Left lung (tissue), 10 donors: ENCODE results near the gene TIPARP. TPM values are rescaled to one million over a fixed set of nuclear protein-coding genes. Genes with fewer than 3 reads are reported as not detected.
A peak's percentile ranks its signal among the peaks of the same experiment; 100 is the strongest.

Source experiments
- ATAC-seq: fragments of 200-7000 bp; cut with Tn5 transposase; one replicate; pipeline ENCODE4 v1.9.1; 2020; ENCODE audit warnings: moderate library complexity
- DNase-seq, 4 donors: peaks; one replicate each; pipeline ENCODE4 v3.0.0-alpha.2; 2013 to 2020
- H3K27ac ChIP-seq, 2 donors: fragments of 200-600 bp; sonication (generic) in 1 of 2; one replicate each; pipeline versions ENCODE4 v1.5.0 to v1.8.0; 2020 to 2021
- H3K27me3 ChIP-seq, 2 donors: fragments of 200-600 bp; sonication (generic) in 1 of 2; one replicate each; pipeline versions ENCODE4 v1.5.0 to v1.8.0; 2020 to 2021
- H3K36me3 ChIP-seq, 2 donors: fragments of 200-600 bp; sonication (generic) in 1 of 2; one replicate each; pipeline versions ENCODE4 v1.5.0 to v1.8.0; 2020 to 2021
- H3K4me1 ChIP-seq, 2 donors: fragments of 200-600 bp; one replicate each; pipeline ENCODE4 v1.8.0; 2021
- H3K4me3 ChIP-seq, 2 donors: fragments of 200-600 bp; sonication (generic) in 1 of 2; one replicate each; pipeline versions ENCODE4 v1.5.0 to v1.8.0; 2020 to 2021; ENCODE audit warnings: mild to moderate bottlenecking in 1 of 2
- H3K9me3 ChIP-seq, 2 donors: fragments of 200-600 bp; sonication (generic) in 1 of 2; one replicate each; pipeline versions ENCODE4 v1.5.0 to v1.8.0; 2020 to 2021
- intact Hi-C, 2 donors: fragments of 100-400 bp; cut with DNase I; formaldehyde crosslinking; loops; one replicate each; pipeline versions ENCODE4 v1.11.2 to v1.14.2; 2022
- polyA plus RNA-seq, 6 donors: library from polyadenylated mRNA; unstranded; fragments of 120-200 nt; gene quantifications; one replicate each; pipeline ENCODE4 v1.2.1, GENCODE V29; 2013; ENCODE audit not compliant: insufficient read length in 6 of 6
- total RNA-seq, 2 donors: library from RNA; stranded (reverse); fragmentation: NEBNext Ultra II Directional; extraction: Animal tissue kit (Norgen Biotek cat#: 25700); gene quantifications; one replicate each; pipeline ENCODE4 v1.2.1, GENCODE V29; 2021
- TF ChIP-seq, protein P1 (sequence below), 2 donors: fragments of 200-600 bp; sonication (generic) in 1 of 2; IDR thresholded peaks; one replicate each; pipeline versions ENCODE4 v1.5.0 to v1.8.0; 2021; ENCODE audit warnings: antibody characterized with exemption in 2 of 2
- donor health status: DM: no; HTN: yes; CAD: no.
- donor health status: DM: no; HTN: no; CAD: no.

Gene TIPARP
- total and polyA plus RNA-seq, 8 donors: 21.0 to 49.5 (median 28.1) TPM

DNA sequence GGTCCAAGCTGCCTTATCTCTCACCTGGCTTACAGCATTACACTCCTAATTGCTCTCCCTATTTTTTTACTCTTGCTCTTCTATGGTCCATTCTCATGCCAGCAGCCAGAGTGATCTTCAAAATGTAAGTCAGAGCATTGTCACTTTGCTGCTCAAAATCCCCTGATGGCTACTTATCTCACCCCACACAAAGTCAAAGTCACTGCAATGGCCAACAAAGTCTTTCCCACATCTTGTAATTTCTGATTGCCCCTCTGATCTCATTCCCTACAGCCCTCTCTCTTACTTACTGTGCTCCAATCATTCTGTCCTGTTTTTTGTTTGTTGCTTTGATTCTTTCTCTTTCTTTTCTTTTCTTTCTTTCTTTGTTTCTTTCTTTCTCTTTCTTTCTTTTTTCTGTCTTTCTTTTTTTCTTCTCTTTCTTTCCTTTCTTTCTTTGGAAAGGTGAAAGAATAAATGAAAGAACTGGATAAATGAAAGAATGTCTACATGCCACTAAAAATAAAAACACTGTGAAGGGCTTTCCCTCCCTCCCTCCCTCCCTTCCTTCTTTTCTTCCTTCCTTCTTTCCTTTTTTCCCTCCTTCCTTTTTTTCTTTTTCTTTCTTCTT, 34.9 kb upstream of the TIPARP start:
- Histone ChIP-seq H3K27ac (no peak overlapping the region), H3K36me3 (no peaks in the 10 kb centered on the region), H3K4me3 (no peak overlapping the region), H3K27me3 (no peaks in the 10 kb centered on the region), H3K4me1 (peaks cover 2 to 14% of the 10 kb centered on the region in 2 donors), H3K9me3 (no peaks in the 10 kb centered on the region)
- DNase-seq (no peak), ATAC-seq (no peak)
- intact Hi-C loops: no loop called here
- TF ChIP-seq, protein P1, sequence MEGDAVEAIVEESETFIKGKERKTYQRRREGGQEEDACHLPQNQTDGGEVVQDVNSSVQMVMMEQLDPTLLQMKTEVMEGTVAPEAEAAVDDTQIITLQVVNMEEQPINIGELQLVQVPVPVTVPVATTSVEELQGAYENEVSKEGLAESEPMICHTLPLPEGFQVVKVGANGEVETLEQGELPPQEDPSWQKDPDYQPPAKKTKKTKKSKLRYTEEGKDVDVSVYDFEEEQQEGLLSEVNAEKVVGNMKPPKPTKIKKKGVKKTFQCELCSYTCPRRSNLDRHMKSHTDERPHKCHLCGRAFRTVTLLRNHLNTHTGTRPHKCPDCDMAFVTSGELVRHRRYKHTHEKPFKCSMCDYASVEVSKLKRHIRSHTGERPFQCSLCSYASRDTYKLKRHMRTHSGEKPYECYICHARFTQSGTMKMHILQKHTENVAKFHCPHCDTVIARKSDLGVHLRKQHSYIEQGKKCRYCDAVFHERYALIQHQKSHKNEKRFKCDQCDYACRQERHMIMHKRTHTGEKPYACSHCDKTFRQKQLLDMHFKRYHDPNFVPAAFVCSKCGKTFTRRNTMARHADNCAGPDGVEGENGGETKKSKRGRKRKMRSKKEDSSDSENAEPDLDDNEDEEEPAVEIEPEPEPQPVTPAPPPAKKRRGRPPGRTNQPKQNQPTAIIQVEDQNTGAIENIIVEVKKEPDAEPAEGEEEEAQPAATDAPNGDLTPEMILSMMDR (IDR thresholded peaks at IDR 0.05): no peak

DNA sequence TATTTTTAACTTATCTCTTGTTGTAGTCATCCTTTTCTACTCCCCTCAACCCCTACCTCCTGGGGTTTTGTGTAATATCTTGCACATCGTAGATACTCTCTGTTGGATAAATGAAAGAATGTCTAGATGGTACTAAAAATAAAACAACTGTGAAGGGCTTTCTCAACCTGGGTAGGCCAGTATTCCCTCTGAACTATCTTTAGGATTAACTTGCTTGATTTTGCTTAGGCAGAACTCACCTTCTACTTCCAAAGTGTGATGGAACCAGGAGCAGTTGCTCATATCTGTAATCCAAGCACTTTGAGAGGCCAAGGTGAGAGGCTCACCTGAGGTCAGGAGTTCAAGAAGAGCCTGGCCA, 32.8 kb upstream of the TIPARP start:
- Histone ChIP-seq H3K4me1 (peaks cover 2 to 14% of the 10 kb centered on the region in 2 donors), H3K4me3 (no peak overlapping the region), H3K36me3 (no peaks in the 10 kb centered on the region), H3K9me3 (no peaks in the 10 kb centered on the region), H3K27me3 (no peaks in the 10 kb centered on the region), H3K27ac (no peak overlapping the region)
- DNase-seq (no peak), ATAC-seq (no peak)
- TF ChIP-seq, protein P1 (IDR thresholded peaks at IDR 0.05): no peak
- intact Hi-C loops: no loop called here

DNA sequence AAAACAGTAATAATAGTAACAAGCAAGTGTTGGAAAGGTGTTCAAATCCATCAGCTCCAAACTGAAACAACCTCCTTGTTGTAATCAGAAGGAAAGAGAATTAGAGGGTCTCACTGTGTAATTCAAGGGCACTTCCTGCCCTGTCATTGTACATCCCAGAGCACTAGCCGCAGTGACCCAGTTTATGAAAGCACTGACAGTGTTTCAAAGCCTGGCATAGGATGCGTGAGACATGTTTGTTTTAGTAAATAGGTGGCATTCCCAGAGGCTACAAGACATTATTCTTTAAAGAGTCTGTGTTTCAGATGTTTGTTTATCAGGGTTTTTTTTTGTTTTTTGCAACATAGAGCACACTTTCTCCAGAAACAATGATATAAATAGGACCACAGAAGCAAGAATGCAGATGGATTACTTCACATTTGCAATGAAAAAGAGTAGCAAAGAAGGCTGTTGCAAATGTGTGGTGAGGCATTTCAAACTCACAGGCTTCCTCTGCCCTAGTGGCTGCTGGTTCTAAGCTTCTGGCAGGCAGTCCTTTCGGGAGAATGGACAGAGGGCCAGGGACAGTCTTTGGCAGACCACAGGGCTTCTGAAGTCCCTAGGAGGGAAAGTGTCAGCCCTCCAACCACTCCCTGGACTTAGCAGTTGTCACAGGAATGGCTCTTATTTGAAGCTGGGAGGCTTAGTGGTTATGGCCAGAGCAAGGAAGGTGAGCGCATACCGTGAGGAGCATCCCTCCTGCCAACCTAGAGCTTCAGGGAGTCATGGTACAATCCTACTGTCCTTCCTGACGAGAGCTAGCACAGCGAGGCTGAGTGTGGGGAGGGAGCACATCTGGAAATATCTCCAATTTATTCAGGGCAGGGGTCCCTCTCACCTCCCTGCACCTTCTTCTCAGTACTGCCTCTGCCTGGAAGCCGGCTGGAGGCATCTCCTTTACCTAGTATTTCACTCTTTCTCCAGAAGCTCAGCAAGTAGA, 31.4 kb upstream of the TIPARP start:
- Histone ChIP-seq H3K4me3 (no peak overlapping the region), H3K36me3 (no peaks in the 10 kb centered on the region), H3K27me3 (no peaks in the 10 kb centered on the region), H3K27ac (no peak overlapping the region), H3K4me1 (peaks cover 0 to 14% of the 10 kb centered on the region in 2 donors), H3K9me3 (no peaks in the 10 kb centered on the region)
- TF ChIP-seq, protein P1 (IDR thresholded peaks at IDR 0.05): no peak
- intact Hi-C loops: no loop called here
- DNase-seq: no peak
- peak; percentile 12 for ATAC-seq

DNA sequence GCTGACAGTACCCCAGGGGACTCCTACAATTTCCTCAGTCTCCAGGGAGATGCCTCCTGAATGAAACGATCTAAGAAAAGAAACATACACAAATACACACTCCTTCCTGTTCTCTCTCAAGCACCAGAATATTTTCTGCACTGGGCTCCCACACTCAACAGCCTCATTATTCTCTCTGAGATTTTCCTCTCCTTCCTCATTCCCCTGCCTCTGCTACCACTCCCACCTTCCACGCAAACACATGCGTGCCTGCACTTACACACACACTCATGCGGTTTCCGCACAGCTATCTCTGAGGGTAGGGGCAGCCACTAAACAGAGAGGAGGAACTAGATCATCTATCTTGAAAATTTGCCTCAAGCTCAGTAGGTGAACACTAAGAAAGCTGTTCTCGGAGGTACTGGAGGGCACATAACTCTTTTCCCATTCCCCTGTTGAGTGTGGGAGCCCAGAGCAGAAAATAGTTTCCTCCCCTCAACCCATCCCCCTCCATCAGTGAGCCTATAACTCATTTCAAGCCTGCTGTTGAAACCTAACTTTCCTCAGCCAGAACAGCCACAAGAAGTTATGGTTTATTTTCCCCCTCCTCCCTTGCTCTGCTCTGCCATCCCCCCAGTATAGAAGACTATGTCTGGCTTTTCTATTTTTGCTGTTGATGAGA, 30.5 kb upstream of the TIPARP start:
- peak; percentile 87 for ATAC-seq
- intact Hi-C loops: no loop called here
- no peaks in the 10 kb centered on the region for H3K9me3 ChIP-seq
- no peak overlapping the region for H3K27ac ChIP-seq
- H3K36me3 ChIP-seq: no peaks in the 10 kb centered on the region
- no peaks in the 10 kb centered on the region for H3K27me3 ChIP-seq
- peaks cover 0 to 14% of the 10 kb centered on the region in 2 donors for H3K4me1 ChIP-seq
- TF ChIP-seq, protein P1 (IDR thresholded peaks at IDR 0.05): no peak
- no peak for DNase-seq
- H3K4me3 ChIP-seq: no peak overlapping the region

DNA sequence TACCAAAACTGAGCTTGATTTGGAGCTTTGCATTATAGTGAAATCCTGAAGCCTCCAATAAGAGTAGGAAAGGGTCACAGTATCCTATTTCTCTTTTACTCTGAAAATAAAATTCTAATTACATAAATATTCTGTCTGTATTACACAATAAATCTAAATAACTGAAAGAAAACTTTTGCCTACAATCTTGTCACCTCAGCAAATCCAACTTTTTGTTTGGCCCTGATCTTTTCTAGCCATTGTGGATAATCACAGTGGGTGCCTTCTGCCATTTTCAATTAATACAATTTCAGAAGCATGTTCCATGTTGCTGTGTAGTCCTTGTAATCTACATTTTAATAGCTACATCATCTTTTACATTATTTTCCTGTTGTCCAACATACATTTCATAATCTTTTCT, 29.4 kb upstream of the TIPARP start:
- Histone ChIP-seq H3K27me3 (no peaks in the 10 kb centered on the region), H3K4me1 (peaks cover 0 to 14% of the 10 kb centered on the region in 2 donors), H3K27ac (no peak overlapping the region), H3K36me3 (no peaks in the 10 kb centered on the region), H3K4me3 (no peak overlapping the region), H3K9me3 (no peaks in the 10 kb centered on the region)
- TF ChIP-seq, protein P1 (IDR thresholded peaks at IDR 0.05): no peak
- ATAC-seq (no peak), DNase-seq (no peak)
- intact Hi-C loops: no loop called here
